Lung (tissue), 12 donors: Measurements from ENCODE around the gene ADAMTS9. TPM values are rescaled to one million over a fixed set of nuclear protein-coding genes. Genes with fewer than 3 reads are reported as not detected.

ENCODE experiments used
- ATAC-seq: fragments of 200-7000 bp; cut with Tn5 transposase; one replicate; pipeline ENCODE4 v1.9.1; 2020; ENCODE audit warnings: moderate number of reproducible peaks; ENCODE audit not compliant: insufficient read depth, low FRiP score
- DNase-seq, 3 donors: peaks; one replicate each; pipeline ENCODE4 v3.0.0-alpha.2; 2013 to 2017
- H3K27ac ChIP-seq, 2 donors: one replicate each; pipeline ENCODE4 v1.5.1; 2013; ENCODE audit warnings: mild to moderate bottlenecking in 2 of 2, moderate library complexity in 2 of 2, control low read depth in 1 of 2, inconsistent platforms in 1 of 2, low read depth in 1 of 2, low read length in 1 of 2
- H3K27me3 ChIP-seq, 3 donors: one replicate each; pipeline ENCODE4 v1.5.1; 2013; ENCODE audit warnings: low read length in 2 of 3; ENCODE audit not compliant: control insufficient read depth in 3 of 3, insufficient read depth in 3 of 3
- H3K36me3 ChIP-seq, 4 donors: one replicate each; pipeline ENCODE4 v1.5.1; 2013; ENCODE audit warnings: low read length in 4 of 4, mild to moderate bottlenecking in 1 of 4, moderate library complexity in 1 of 4; ENCODE audit not compliant: control insufficient read depth in 4 of 4, insufficient read depth in 4 of 4
- H3K4me1 ChIP-seq, 5 donors: one replicate each; pipeline ENCODE4 v1.5.1; 2013; ENCODE audit warnings: low read length in 5 of 5, mild to moderate bottlenecking in 2 of 5, moderate library complexity in 1 of 5; ENCODE audit not compliant: control insufficient read depth in 5 of 5, insufficient read depth in 5 of 5
- H3K4me3 ChIP-seq: one replicate; pipeline ENCODE4 v1.5.1; 2013; ENCODE audit warnings: mild to moderate bottlenecking, control low read depth, moderate library complexity
- H3K9ac ChIP-seq, 2 donors: one replicate each; pipeline ENCODE4 v1.5.1; 2013; ENCODE audit warnings: low read length in 2 of 2, control low read depth in 1 of 2; ENCODE audit not compliant: insufficient read depth in 1 of 2
- H3K9me3 ChIP-seq, 4 donors: one replicate each; pipeline ENCODE4 v1.5.1; 2013; ENCODE audit warnings: low read length in 3 of 4, mild to moderate bottlenecking in 1 of 4, moderate library complexity in 1 of 4; ENCODE audit not compliant: control insufficient read depth in 4 of 4, insufficient read depth in 3 of 4
- WGBS, 2 donors: extraction: QIAGEN DNeasy Blood & Tissue Kit; methylation state at CpG; one replicate each; pipeline ENCODE4 v1.1.7; 2013; 5-methylcytosine and 5-hydroxymethylcytosine counted together
- polyA plus RNA-seq, 2 donors: library from polyadenylated mRNA; stranded (reverse); fragments of 200-250 nt; gene quantifications; one replicate each; pipeline ENCODE4 v1.2.1, GENCODE V29; 2013
- total RNA-seq, 2 donors: library from RNA; depleted of rRNA in 1 of 2; stranded (reverse); fragments of >200 nt in 1 of 2; gene quantifications; one replicate each; pipeline ENCODE4 v1.2.1, GENCODE V29; 2014 to 2021
- TF ChIP-seq, protein P1 (sequence below): IDR thresholded peaks from 2 replicates; pipeline ENCODE4 v1.5.1; 2012; ENCODE audit warnings: mild to moderate bottlenecking; ENCODE audit errors: control extremely low read depth, extremely low read depth
- donor health status: control.
- donor health status: control.
- donor health status: Bipolar disorder and iron deficiency.
- donor health status: healthy.
- donor health status: DM: yes; HTN: yes; CAD: no.

The ADAMTS9 gene
- total and polyA plus RNA-seq, 4 donors: 29.9 to 75.6 (median 42.9) TPM

DNA sequence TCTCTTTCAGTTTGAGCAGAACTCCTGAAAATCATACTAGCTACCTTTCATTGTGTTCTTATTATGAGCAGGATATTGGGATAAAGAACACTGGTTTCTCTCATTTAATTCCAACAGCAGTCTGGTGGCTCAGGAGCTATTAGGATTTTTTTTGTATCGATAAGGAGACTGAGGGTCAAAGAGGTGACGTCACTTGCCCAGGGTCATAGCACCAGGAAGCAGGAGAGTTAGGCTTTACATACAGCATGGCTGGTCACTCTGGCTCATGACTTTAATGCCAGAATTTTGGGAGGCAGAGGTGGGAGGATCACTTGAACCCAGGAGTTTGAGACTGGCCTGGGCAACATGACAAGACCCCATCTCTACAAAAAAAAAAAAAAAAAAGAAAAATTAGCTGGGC lies 113.6 kb downstream of the ADAMTS9 start:
- Histone ChIP-seq H3K4me1 (peaks cover 0 to 28% (median 5%) of the 10 kb centered on the region in 5 donors), H3K9ac (no peak overlapping the region)
- no peak for ATAC-seq

DNA sequence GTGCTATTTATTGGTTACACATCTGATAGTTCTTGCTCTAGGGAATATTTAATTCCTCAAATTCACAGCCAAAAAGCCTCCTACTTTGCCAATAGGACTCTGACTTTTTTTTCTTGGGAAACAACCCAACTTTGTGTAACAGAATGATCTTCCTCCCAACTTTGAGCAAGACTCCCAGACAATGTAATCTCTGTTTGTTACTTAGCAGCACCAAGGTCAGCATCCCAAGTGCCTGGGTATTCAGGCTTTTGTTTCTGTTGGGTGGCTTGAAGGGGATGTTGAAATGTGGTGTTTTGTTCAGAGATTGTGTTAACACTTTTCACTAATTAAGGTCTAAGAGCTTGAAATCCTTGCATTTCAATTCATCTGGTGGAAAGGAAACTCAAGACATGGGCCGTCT lies 115.8 kb downstream of the ADAMTS9 start:
- TF ChIP-seq, protein P1, sequence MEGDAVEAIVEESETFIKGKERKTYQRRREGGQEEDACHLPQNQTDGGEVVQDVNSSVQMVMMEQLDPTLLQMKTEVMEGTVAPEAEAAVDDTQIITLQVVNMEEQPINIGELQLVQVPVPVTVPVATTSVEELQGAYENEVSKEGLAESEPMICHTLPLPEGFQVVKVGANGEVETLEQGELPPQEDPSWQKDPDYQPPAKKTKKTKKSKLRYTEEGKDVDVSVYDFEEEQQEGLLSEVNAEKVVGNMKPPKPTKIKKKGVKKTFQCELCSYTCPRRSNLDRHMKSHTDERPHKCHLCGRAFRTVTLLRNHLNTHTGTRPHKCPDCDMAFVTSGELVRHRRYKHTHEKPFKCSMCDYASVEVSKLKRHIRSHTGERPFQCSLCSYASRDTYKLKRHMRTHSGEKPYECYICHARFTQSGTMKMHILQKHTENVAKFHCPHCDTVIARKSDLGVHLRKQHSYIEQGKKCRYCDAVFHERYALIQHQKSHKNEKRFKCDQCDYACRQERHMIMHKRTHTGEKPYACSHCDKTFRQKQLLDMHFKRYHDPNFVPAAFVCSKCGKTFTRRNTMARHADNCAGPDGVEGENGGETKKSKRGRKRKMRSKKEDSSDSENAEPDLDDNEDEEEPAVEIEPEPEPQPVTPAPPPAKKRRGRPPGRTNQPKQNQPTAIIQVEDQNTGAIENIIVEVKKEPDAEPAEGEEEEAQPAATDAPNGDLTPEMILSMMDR: no peak
- 96 to 97% methylated on average over 1 of the region's 1 CpG for WGBS, 2 donors
- DNase-seq (peak in 1 of 3 donors; percentile 50), ATAC-seq (no peak)
- peaks cover 3 to 35% (median 9%) of the 10 kb centered on the region in 5 donors for H3K4me1 ChIP-seq
- H3K9ac ChIP-seq: no peak overlapping the region
- H3K9me3 ChIP-seq: no peaks in the 10 kb centered on the region
- peaks cover 0 to 21% (median 5%) of the 10 kb centered on the region in 4 donors for H3K36me3 ChIP-seq
- no peaks in the 10 kb centered on the region for H3K27me3 ChIP-seq
- no peak overlapping the region for H3K27ac ChIP-seq
- no peak overlapping the region for H3K4me3 ChIP-seq

More for the DNA sequence above, 113.6 kb downstream of the ADAMTS9 start:
- no peaks in the 10 kb centered on the region for H3K9me3 ChIP-seq
- no peaks in the 10 kb centered on the region for H3K27me3 ChIP-seq
- DNase-seq: no peak
- TF ChIP-seq, protein P1: no peak
- no peak overlapping the region for H3K4me3 ChIP-seq
- peaks cover 3 to 23% (median 6%) of the 10 kb centered on the region in 4 donors for H3K36me3 ChIP-seq
- H3K27ac ChIP-seq: no peak overlapping the region
- 97 to 98% methylated on average over 2 of the region's 2 CpGs for whole genome bisulfite sequencing, 2 donors

DNA sequence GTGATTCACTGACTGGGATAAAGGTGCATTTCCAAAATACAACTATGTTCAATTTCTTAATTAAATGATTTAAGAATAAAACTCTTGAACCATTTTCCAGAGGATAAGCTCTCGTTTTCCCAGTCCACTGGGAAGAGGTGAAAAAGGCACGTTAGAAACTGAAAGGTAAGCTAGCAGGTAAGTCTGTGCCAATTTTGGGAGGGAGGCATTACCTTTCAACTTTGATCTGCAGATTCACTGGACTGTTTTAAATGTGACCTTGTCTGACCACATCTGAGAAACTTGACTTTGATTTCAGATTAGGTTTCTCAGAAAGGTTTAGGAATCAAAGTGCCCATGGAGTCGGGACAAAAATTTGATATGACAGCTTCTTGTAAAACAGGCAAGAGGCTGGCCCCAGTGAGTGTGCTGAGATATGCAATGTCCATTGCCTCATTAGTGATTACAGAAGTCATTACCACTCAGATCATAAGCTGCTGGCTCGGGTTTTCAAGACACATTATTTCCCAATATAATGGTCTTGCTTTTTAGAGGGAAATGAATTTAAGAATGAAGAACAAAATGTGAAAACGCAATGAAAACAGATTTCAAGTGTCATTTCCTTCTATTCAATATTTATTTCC lies 118.8 kb downstream of the ADAMTS9 start:
- H3K27me3 ChIP-seq: no peaks in the 10 kb centered on the region
- DNase-seq (peak in 2 of 3 donors; percentile 60 to 83), ATAC-seq (no peak)
- no peak overlapping the region for H3K27ac ChIP-seq
- TF ChIP-seq, protein P1: no peak
- WGBS, 2 donors: 78 to 84% methylated on average over 5 of the region's 5 CpGs
- peak overlapping the region in 1 of 2 donors; percentile 62 for H3K9ac ChIP-seq
- H3K4me3 ChIP-seq: no peak overlapping the region
- H3K9me3 ChIP-seq: no peaks in the 10 kb centered on the region
- H3K36me3 ChIP-seq: peaks cover 0 to 18% (median 5%) of the 10 kb centered on the region in 4 donors
- H3K4me1 ChIP-seq: peaks cover 3 to 47% (median 9%) of the 10 kb centered on the region in 5 donors
